SHP77 (cell line): ENCODE measurements around the gene GOLGA8T.
"Not testable (repeated sequence)": the region's sequence is repeated elsewhere in the genome, so short reads cannot be mapped to it uniquely, and the experiment has no call there.

ENCODE experiments used
- DNase-seq, 2 experiments: peaks; one replicate each; lab custom pipeline; 2025; lab: John Stamatoyannopoulos, UW

Gene GOLGA8T, protein sequence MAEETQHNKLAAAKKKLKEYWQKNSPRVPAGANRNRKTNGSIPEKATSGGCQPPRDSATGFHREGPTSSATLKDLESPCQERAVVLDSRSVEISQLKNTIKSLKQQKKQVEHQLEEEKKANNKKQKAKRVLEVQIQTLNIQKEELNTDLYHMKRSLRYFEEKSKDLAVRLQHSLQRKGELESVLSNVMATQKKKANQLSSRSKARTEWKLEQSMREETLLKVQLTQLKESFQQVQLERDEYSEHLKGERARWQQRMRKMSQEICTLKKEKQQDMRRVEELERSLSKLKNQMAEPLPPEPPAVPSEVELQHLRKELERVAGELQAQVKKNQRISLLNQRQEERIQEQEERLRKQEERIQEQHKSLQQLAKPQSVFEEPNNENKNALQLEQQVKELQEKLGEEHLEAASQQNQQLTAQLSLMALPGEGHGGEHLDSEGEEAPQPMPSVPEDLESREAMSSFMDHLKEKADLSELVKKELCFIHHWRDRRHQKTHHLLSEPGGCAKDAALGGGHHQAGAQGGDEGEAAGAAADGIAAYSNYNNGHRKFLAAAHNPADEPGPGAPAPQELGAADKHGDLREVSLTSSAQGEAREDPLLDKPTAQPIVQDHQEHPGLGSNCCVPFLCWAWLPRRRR

DNA sequence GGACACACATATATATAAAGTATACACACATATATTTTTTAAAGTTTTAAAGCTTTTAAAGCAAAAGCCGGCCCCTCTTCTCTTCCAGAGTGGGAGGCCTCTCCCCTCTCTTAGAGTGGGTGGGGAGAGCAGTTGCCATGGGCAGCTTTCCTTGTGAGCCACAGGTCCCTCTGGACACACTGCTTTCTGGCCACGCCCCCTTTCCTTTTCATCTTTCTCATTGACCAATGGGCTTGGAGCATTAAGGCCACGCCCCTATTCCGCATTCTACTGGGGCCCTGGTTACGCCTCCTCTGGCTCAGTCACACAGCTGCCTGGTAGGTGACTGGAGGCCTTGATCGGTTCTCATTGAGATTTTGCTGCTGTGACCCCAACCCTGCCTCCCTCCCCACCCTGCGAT, at the start of gene GOLGA8T:
Gene GOLGA8T, plus strand, starts transcription at position 301 of the 400 bp plus-strand sequence. Its CDS starts 98 bp downstream, at position 399.
- not testable (repeated sequence) for DNase-seq

DNA sequence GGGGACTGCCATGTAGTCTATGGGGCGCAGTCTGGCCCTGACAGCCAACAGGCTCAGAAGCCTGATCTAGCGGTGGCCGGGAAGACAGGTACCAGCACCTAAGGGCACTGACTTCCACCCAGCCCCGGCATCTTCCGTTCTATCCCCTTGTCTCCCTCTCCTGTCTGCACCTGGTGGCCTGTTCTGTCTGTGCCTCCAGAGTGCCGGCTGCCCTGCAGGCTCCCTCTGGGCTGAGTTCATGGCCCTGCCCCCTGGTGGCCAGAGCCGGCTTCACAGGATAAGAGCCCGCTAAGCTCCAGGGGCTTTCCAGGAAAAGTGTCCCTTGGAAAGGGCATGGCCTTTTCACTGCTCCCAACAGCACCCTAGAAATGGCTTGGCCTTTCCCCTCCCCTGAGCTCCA, 37.0 kb upstream of the GOLGA8T start:
- not testable (repeated sequence) for DNase-seq

DNA sequence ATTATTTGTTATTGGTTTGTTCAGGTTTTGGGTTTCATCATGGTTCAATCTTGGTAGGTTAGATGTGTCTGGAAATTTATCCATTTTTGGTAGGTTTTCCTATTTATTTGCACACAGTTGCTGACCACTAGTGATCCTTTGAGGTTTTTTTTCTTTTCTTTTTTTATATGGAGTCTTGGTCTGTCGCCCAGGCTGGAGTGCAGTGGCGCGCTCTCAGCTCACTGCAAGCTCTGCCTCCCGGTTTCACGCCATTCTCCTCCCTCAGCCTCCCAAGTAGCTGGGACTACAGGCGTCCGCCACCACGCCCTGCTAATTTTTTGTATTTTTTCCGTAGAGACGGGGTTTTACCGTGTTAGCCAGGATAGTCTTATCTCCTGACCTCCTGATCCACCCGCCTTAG, 32.0 kb upstream of the GOLGA8T start:
- DNase-seq: not testable (repeated sequence)

DNA sequence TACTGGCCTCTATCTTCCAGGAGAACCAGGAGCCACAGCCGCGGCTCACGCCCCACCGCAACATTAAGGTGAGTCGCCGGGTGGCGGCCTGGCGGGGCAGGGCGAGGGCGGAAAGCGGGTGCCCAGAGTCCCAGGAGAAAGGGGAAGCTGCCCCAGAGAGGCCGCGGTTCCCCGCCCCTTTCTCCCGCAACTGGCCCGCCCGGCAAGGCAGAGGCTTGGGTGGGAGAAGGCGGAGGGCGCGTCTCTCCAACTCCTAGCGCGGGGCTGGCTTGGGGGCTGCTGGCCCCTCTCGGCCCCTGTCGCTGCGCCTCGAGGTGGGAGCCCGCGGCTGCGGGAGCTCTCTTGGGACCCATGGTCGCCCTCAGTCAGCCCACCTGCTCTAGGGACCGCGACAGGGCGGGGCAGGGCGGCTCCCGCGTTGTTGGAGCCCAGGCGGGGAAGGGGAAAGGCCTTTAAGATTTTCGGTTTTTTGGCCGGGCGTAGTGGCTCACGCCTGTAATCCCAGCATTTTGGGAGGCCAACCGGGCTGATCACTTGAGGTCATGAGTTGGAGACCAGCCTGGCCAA, 30.8 kb upstream of the GOLGA8T start:
- DNase-seq: not testable (repeated sequence)

DNA sequence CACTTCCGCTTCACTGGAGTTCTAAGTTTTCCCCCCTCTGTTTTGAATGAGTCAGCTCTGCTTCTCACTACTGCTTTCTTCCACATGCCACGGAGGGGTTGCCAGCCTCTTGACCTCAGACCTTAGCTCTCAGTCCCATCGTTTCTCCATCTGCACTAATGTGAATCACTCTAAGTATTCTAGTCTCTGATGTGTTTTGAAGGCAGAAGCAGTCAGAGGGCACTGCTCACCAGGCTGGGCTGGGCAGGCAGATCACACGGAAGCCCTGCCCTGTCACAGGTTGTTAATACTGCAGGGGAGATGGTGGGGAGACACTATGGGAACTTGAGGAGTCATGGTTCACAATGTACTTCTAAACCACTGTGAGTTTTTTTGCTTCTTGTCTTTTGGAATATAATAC, 24.3 kb upstream of the GOLGA8T start:
- not testable (repeated sequence) for DNase-seq

DNA sequence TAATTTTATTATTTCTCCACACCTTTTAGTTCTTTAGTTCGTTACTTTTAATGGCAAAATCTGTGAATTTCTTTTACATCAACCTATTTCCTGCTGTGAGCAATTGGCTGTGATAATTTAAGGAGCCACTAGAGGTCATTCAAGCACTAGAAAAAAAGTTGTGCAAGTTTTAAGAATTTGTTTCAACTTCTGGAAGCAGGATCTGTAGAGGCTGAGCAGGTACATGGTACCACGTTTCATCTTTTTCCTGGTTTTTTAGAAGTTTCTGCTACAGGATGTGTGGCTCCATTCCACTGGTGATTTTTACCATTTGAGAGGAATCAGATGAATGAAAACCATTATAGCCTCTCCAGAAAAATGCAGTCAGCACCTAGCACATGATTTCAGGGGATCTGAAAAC, 4.8 kb upstream of the GOLGA8T start:
- not testable (repeated sequence) for DNase-seq

DNA sequence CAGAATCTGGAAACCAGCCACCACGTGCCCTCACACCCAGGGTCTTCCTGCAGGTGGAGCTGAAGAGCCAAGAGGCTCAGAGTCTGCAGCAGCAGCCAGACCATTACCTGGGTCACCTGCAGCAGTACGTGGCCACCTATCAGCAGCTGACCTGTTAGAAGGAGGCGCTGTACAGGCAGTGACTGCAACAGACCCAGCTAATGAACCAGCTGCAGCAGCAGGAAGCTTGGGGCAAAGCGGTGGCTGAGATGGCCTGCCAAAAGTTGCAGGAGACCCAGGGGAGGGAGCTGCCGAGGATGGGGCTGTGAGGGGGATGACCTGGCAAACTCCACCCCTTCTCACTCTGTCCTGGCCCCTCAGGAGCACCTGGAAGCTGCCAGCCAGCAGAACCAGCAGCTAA, 8.4 kb downstream of the GOLGA8T start:
- DNase-seq: not testable (repeated sequence)

DNA sequence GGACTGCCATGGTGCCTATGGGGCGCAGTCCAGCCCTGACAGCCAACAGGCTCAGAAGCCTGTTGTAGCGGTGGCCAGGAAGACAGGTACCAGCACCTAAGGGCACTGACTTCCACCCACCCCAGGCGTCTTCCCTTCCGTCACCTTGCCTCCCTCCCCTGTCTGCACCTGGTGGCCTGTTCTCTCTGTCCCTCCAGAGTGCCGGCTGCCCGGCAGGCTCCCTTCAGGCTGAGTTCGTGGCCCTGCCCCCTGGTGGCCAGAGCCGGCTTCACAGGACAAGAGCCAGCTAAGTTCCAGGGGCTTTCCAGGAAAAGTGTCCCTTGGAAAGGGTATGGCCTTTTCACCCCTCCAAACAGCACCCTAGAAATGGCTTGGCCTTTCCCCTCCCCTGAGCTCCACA, 15.0 kb downstream of the GOLGA8T start:
- DNase-seq: not testable (repeated sequence)

DNA sequence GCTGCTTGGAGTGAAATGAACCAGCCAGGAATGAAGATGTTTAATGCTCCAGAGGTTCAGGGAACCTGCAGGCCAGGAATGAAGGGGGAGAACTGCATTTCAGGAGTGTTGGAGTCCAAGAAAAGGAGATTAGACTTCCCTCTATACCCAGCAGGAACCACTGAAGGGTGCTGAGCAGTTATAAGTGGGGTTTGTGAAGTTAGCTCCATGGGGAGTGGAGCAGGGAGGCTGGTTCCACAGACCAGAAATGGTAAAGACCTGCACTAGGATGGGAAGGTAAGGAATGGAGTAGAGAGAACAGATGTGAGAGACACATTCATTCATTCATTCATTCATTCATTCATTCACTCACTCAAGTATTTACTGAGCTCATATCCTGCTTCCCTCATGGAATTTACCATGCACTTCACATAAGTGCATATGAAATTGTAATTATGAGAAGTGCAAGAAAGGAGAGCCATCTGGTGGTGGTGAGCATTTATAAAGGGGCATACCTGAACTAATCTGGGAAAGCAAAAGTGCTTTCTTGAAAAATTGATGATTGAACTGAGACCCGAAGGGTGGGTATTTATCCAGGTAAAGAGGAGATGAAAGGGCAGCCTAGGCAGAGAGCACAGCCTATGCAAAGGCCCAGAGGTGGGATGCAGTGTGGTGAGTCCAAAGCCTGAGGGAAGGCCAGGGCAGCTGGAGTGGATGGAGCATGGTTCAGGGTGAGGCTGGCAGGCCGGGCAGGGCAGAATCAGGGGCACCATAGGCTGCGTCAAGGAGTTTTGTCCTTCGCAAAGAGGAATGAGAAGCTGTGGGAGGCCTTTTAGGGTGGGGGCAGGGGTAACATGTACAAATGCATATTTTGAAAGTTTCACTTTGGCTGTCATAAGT, 27.9 kb downstream of the GOLGA8T start:
- not testable (repeated sequence) for DNase-seq

DNA sequence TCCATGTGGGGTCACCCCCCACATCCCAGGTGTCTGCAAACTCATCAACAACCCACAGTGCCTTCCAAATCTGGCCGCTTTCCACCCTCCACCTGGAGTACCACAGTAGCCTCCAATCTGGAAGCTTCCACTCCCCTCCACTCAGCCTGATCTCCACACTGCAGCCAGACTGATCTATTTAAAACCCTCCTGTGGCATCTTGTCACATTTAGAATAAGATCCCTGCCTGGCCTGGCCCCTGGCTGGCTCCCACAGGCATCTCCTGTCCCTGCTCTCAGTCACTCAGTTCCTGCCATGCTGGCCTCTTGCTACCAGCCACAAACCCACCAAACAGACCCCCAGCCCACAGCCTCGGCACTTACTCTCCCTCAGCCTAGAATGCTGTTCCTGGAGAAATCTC, 28.9 kb downstream of the GOLGA8T start:
- not testable (repeated sequence) for DNase-seq

DNA sequence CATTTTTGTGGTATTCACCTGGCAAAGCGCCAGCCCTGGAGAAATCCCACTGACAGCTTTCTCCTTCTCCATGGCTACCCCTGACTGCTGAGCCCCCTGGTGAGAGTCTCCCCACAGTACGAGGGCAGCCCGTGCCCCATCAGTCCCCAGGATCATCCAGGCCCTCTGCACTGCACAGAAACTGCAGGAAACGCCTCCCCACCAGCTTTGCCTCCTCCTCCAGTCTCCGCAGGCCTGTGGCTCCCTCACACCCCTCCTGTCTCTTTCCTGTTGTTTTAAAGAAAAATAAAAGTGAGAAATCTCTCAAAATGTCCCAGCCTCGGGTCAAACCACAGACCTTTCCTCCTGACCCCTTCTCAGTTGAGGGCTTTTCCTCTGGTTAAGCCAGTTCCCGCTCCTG, 29.4 kb downstream of the GOLGA8T start:
- not testable (repeated sequence) for DNase-seq

DNA sequence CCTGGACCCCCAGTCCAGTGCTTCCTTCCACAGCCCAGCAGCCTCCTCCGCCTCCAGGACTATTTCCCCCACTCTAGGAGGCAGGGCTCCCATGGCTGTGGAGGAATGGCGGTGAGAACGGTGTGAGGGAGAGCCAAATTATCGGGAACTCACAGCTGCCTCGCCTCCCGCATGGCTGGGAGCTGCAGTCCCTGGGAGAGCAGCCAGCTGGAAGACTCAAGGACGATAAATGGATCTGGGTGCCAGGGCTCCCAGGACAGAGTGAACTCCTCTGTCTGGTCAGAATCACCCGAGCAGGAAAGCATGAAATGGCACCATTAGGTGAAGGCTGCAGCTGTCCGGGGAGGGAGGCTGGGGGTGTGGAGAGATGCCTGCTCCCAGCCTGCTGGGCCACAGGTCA, 32.6 kb downstream of the GOLGA8T start:
- DNase-seq: not testable (repeated sequence)

DNA sequence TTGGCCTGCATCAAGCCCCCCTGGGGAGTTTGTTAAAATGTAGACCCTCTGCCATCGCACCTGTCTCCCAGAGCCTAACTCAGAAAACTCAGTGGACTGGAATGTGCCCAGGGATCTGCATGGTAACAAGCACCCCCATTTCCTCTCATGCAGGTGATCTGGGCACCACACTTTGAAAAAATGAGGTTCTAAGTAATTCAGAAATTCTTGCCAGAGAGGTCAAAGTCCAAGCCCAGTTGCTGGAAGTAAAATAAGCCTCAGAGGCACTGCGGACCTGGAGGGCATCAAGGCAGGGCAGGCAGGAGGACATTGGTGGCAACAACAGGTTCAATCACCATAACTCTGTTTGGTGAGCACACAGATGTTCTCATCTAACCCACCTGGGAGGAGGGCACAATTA, 33.0 kb downstream of the GOLGA8T start:
- DNase-seq: not testable (repeated sequence)

DNA sequence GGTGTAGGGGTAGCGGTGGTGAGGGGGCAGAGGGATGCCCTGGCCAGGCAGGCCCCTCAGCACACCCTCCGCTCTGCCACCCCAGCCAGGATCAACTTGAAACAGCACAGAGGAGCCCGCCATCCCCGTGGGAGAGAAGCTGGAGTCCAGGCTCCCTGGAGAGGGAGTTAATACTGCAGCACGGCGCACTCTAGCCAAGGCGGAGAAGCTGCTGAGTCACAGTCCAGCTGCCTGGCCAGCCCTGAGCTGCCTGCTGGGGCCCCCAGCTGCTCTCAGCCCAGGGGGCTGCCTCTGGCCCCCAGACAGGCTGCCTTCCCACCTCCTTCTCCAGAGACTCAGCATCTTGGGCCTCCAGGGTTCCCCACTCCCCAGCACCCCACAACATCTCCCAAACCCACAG, 36.6 kb downstream of the GOLGA8T start:
- not testable (repeated sequence) for DNase-seq

DNA sequence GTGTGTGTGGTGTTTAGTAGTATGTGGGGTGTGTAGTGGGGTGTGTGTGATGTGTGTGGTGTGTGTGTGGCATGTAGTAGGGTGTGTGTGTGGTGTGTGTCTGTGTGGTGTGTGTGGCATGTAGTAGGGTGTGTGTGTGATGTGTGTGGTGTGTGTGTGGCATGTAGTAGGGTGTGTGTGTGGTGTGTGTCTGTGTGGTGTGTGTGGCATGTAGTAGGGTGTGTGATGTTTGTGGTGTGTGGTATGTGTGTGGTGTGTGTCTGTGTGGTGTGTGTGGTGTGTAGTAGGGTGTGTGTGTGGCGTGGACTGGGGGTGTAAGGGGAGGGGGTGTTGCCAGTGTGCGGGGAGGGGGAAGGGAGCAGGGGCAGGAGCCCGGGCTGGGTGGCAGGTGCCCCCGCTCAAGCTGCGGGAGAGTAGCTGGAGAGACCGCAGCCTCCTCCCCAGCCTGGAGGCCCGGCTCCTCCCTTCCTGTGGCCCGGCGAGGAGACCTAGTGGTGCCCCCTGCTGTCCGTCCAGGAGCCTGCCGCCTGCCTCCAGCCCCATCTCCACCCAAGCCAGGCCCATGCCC, 38.3 kb downstream of the GOLGA8T start:
- DNase-seq: not testable (repeated sequence)

DNA sequence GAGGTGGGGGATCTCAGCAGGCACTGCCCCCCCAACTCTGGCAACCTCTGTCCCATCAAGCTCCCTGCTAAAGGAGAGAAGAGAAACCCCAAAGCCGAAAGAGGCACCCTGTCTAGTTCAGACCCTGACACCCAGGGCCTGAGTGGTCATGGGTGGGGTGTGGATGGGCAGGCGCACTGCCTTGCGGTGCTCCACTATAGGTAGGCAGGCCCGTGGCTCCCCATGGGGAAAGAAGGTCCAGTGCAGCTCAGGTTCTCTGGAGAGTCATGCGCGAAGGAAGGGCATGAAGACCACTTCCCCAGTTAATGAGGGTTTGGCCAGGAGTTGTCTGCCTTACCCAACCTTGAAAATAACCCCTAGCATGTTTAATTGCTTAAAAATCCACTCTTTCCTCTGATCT, 40.4 kb downstream of the GOLGA8T start:
- DNase-seq: not testable (repeated sequence)

DNA sequence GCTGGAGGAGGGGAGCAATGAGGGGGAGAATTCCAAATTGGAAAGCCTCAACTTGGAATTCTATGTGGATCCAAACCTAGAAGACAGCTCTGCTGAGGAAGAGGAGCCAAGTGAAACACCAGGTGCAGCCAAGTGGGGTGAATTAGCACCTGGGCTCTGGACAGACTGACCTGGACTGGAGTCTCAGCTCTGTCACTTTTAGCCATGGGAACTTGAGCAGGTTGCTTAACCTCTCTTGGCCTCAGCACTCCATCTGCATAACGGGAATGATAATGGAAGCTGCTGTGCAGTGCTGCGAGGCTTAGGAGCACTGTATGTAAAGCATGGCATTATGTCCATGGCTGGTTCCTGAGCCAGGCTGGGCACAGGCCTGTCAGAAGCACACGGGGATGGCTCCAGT, 41.8 kb downstream of the GOLGA8T start:
- DNase-seq: not testable (repeated sequence)

DNA sequence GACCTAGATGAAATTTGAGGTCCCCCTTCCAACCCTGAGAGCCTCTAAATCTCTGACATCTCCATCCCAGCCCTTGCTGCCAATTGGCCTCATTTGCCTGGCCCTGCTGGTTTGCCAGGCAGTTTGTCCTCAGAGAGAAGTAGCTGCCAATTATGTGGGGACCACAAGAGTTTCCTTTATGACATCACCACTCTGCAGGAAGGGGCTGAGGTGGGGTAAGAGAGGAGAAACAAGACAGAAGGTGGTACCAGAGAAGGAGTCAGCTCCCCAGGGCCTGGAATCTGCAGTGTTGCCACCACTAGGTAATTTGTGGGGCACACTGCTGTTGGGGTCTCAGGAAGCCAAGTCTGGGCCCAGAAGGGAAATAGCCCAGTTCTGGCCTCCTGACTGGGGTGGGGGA, 45.0 kb downstream of the GOLGA8T start:
- not testable (repeated sequence) for DNase-seq

DNA sequence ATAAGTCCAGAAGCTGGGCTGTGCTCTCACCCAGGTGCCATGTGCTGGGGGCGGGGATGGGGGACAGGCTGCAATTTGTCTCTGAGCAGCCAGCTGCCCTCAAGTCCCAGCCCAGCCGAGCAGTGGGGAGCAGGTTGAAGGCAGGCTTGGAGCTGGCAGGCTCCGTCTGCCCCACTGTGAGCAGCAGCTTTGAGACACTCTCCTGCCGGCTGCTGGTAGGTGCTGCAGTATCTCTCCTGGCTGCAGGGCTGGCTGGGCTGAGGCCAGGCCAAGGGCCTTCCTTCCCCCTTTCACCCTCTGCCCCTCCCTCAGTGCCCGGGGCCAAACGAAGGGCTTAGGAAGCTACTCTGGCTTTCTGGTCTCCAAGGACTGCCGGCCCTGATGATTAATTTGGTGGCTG, 50.6 kb downstream of the GOLGA8T start:
- DNase-seq: not testable (repeated sequence)

DNA sequence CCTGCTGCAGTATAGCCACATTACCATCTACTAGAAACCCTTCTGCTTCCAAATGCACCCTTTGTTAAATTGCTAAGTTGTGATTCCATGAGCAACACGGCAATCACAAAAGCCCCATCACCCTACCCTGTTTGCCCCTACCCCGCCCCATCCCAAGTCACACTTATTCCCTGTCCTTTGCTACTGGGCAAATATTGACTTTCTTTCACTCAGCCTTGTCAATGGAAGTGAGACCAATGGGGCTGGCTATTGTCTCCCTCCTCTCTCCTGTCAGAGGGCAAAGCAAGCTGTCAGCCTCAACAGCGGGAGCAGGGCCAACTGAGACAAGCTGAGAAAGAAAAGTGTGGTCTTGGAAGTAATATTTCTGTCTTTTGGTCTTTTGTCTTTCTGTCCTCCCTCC, 52.6 kb downstream of the GOLGA8T start:
- DNase-seq: not testable (repeated sequence)

DNA sequence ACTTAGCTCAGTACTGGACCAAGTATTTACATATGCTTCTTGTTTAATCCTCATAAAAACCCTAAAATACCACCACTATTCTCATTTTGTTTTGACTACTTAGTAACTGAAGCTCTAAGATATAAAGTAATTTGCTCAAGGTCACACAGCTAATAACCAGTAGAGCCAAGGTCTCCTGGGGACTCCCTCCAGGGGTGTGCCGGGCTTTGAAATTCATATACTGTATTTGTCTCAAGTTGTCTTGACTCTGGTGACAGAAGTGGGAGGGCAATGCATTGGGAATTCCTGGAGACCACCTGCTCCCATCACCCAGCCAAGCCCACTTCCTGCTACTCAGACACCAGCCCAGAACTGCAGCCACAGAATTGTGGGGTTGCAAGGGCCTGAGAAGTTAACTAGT, 54.9 kb downstream of the GOLGA8T start:
- DNase-seq: not testable (repeated sequence)

DNA sequence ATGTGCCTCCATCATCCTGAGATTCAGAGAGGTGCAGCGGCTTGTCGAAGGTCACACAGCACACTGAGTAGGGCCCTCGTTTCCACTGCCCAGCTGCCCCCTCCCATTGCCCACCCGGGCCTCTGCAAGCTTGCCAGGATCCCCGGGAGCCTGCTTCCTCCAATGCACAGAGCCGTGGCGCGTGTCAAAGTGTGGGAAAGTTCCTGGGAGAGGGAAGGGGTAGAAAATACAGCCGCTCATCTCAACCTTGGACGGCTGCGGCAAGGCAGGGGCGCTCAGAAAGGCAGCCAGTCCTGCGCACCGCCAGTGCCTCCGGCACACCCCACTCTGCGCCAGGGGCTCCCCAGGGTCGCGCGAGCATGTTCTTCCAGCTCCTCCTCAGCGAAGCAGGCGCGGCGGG, 56.3 kb downstream of the GOLGA8T start:
- not testable (repeated sequence) for DNase-seq
